Measurements from ENCODE around the gene SIGLEC10.
"Not testable (repeated sequence)": the region's sequence is repeated elsewhere in the genome, so short reads cannot be mapped to it uniquely, and the experiment has no call there.

Gene SIGLEC10

DNA sequence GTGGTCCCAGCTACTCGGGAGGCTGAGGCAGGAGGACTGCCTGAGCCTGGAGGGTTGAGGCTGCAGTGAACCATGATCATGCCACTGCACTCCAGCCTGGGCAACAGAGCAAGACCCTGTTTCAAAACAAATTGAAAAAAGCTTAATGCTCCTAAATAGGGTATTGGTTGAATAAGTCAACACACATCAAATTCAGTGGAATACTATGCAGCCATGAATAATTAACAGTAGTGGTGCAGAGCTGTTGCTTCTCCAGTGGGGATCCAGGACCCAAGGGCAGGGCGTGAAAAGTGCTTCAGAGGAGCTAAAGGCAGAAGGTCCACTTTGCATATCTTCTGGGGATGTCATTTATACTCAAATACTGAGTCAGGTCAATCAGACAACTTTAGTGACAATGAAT lies 22.6 kb upstream of the SIGLEC10 start:
- DNase-seq: no peak

DNA sequence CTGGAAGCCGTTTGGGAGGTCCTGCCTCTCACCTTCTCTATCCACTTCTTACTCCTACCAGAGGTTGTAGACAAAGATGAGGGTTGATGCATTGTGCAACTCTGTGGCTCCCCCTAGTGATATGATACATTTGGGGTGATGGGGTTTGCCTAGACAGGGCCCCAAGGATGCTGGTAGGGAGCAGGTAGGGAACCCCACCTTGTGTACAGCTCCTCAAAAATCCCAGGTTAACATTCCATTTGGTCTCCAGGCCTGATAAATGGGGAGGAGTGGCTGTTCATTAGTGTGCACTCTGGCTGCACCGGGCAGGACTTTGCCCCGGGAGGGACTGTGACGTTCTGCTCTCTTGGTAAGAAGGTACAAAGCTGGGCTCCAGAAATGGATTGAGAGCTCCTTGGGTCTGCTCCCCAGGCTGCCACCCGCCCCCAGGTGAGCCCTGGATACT lies 21.6 kb upstream of the SIGLEC10 start:
- no peak for DNase-seq

DNA sequence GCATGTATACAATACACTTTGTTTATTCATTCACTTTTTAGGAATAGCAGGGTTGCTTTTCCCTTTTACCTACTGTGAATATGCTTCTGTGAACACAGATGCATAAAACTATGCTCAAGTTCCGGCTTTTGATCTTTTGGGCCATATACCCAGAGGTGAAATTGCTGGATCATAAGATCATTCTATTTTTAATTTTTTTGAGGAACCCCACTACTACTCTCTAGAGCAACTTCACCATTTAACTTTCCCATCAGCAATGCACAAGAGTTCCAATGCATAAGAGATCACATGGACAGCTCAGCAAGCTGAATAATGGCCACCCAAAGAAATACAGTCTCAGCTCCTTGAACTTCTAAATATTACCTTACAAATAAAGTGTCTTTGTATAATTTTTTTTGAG lies 17.0 kb upstream of the SIGLEC10 start:
- no peak for DNase-seq

DNA sequence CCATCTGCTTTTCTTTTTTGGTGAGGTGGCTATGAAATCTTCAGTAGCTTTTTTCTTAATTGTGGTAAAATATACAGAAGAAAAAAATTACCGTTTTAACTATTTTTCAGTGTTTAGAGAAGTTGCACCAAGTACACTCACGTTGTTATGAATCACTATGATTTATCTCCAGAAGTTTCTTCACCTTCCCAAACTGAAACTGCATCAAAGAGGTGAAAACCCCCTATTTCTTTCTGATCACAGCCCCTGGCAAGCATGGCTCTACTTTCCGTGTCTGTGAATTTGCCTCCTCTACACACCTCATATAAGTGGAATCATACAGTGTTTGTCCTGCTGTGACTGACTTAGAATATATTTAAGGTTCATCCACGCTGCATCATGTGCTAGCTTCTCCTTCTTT lies 15.6 kb upstream of the SIGLEC10 start:
- no peak for DNase-seq

DNA sequence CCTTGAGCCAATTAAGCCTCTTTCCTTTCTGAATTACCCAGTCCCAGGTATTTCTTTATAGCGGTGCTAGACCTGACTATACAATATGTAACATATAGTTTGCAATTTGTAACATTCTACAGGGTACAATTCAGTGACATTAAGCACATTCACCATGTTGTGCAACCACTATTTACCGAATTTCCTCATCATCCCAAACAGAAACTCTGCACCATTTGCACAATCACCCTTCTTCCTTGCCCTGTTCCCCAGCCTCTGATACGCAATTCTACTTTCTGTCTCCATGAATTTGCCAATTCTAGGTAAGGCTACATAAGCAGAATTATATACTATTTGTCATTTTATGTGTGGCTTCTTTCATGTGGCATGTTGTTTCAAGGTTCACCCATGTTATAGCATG lies 13.7 kb upstream of the SIGLEC10 start:
- DNase-seq: no peak

DNA sequence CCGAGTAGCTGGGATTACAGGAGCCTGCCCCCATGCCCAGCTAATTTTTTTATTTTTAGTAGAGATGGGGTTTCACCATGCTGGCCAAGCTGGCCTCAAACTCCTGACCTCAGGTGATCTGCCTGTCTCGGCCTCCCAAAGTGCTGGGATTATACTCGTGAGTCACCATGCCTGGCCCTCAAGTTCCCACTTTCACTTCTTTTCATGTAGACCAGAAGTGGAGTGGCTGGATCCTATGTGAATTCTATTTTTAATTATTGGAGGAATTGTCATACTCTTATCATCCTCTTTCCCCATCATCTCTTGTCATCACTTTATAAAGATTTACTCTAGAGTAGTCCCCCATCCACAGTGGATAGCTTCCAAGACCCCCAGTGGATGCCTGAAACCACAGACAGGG lies 12.8 kb upstream of the SIGLEC10 start:
- no peak for DNase-seq

DNA sequence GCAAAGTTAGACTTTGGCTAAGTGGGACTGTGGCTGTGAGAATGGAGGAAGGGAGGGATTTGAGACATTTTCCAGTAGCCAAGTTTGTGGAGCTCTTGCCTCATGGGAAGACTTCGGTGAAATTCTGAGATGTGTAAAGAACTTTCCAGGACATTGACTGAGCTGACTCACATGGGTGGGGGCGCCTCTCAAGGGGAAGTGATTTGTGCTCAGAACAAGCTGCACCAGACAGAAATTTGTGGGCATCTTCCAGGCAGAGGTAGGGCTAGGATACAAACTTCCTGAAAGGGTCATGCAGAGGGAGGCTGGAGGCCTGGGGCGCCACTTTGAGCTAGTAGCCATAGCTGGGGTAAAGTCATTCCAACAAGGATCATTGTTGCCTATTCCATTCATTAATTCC lies 9.8 kb upstream of the SIGLEC10 start:
- DNase-seq: no peak

DNA sequence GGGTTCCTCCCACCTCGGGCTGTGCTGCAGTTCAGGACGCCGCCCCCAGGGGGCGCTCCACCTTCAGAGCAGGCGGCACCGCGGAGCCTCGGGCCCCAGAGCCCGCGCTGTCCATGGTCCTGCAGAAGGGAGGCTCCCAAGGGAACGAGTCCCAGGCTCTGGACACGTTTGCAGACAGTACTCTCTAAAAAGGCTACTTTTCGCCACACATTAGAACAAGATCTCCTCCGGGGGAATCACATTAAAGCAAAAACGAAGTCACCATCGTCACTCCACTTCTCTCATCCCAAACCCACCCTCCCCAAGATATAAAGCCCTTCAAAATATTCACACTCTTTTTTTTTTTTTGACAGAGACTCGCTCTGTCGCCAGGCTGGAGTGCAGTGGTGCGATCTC lies 4.6 kb upstream of the SIGLEC10 start:
- DNase-seq: peak; percentile 99

DNA sequence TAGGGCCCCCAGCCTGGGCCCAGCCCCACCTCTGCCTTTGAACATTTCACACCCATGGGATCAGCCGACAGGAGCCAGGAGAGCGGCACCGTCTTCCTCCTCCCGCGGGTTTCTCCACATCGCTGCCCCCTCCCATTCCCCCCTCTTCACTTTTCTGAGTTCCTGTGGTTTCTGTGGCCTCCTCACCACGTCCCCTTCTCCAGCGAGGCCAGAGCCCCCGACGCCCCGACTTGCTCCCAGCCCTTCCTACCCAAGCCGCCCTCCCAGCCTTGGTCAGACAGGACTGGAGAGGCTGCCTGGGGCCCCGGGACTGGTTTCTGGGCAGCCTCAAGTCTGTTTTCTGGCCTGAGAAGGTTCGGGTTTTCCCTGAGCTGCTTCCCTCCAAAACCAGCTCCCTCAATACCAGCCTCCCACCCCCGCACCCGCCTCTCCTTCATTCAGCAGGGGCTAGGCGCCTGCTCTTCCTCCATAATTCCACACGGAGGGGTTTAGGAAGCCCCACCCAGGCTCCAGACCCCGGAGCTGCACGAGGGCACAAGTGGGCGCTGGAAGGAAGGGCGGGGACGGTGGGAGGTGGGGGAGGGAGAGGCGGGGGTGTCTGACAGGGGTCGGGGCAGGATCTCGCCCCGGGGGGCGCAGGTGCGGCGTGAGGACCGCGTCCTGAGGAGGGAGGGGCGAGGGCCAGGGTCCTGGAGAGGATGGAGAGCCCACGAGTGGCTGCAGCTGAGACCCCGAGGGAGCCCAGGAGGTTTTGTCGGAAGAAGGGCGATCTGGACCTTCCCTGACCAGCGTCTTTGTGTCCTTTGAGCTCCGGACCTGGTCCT lies 4.0 kb upstream of the SIGLEC10 start:
- DNase-seq: no peak

DNA sequence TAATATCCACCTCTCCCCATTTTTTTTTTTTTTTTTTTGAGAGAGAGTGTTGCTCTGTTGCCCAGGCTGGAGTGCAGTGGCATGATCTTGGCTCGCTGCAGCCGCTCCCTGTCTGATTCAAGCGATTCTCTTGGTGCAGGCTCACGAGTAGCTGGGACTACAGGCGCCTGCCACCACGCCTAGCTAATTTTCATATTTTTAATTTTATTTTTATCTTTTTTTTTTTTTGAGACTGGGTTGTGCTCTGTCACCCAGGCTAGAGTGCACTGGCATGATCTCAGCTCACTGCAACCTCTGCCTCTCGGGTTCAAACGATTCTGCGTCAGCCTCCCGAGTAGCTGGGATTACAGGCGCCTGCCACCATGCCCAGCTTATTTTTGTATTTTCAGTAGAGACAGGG lies 3.1 kb upstream of the SIGLEC10 start:
- not testable (repeated sequence) for DNase-seq

DNA sequence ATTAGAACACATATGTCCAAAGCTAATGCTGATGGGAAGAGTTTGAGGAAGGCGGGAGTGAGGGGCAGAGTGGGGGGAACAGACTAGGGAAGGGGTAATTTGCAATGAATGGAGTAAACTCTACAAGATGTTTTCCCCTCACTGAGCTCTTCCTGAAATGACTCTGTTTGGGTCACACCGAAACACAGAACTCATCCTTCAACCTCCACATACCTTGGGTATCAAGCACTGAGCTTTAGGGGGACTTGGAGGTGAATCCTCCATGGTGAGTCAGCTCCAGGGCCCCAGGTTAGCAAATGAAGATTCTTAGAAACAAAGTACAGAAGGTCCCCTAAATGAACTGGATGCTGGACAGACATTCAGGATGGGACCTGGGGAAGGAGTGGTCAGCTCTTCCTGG lies 1.3 kb upstream of the SIGLEC10 start:
- DNase-seq: no peak

DNA sequence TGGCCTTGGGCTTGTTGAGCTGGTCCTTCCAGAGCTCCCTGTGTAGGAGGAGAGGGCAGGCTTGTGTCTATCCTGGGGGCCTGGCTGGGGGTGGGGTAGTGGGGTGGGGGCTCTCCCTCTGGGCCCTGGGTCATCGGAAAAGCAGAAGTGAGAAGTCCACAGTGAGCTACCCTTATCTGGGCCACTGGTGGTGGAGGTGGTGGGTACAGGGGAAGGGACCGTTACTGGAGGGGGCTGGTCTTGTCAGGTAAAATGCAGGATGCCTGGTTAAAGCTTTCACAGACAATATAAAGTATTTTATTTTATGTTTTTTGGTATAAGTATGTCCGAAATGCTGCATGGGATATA lies 342 bp upstream of the SIGLEC10 start:
- no peak for DNase-seq

DNA sequence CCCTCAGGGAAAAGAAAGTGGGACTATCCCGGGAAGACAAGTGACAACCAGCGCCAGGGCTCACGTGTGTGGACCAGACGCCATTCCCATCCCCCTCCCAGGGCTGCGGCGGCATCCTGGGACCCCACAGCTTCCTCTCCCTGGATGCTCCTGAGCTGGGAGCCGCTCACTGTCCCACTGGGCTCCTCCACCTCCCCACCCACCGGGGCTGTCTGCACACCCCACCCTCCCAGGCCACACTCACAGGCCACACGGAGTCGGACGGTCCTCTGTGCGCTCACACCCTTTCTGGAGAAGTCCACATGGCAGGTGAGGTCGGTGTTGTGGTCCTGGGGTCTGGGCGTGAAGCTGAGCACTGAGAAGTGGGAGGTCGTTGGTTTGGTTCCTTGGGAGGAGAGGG lies 1.0 kb downstream of the SIGLEC10 start:
- not testable (repeated sequence) for DNase-seq

DNA sequence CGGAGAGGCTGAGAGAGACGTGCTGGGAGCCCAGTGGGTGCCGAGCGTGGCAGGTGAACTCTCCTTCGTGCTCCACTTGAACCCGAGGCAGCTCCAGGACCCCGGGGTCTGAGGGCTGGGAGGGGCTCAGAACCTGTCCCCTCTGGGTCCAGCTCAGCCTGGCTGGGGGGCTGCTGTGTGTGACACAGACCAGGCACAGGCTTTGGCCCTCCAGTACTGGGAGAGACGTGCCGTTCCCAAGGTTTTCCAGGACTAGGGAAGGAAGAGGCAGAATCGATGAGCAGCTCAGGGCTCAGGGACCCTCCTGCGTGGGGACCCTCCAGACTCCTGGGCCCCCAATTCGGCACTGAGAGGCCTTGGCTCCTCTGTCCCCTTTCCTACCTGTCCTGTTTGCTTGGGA lies 2.3 kb downstream of the SIGLEC10 start:
- no peak for DNase-seq

DNA sequence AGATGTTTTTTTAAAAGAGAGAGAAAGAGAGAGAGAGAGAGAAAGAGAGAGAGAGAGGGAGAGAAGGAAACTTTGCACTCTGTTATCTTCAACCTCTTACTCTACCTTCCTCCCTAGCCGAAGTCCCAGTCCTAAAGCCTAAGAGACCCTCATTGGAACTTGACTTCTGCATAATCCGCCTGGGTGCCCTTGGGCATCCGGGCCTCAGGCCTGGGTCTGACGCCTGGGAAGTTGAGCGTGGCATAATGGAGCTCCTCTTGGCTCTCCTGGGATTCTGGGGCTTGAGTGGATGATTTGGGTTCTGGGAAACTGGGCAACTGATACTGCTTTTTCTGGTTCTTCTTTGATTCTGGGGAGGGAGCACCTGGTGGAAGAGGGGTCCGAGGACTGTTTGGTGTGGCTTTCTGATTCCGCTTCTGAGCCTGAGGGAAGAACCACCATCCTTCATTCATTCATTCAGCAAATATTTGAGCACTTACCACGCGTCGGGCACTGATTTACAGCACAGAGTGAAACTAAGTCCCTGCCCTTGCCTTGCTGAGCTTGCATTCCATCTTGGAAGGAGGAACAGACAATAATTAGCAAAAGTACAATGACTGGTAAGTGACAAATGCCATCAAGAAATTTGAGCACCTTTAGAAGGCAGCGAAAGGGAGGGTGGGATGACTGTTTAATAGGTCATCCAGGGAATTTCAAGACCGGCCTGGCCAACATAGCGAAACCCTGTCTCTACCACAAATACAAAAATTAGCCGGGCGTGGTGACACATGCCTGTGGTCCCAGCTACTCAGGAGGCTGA lies 6.3 kb downstream of the SIGLEC10 start:
- DNase-seq: no peak

DNA sequence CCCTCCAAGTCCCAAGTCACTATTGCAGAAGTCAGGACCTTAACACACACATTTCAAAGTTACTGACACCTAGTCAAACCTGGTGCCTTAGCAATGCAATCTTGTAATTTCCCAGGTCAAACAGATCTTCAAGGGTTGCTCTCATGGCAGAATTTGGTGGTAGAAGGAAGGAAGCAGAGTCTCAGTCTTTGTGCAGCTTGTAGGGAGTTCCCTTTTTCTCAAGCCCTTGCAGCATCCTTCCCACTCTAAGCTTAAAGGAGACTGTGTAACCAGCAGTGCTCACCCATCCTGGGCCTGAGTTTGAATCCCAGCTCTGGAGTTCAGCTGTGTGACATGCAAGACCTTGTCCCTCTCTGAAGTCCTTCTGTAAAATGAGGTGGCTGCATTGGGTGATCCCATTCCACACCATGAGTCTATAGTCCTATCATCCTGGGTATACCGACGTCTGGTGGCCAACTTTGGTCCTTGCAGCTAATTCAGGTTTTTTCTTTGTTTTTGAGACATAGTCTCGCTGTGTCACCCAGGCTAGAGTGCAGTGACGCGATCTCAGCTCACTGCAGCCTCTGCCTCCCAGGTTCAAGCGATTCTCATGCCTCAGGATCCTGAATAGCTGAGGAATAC lies 9.8 kb downstream of the SIGLEC10 start:
- DNase-seq: peak; percentile 64

DNA sequence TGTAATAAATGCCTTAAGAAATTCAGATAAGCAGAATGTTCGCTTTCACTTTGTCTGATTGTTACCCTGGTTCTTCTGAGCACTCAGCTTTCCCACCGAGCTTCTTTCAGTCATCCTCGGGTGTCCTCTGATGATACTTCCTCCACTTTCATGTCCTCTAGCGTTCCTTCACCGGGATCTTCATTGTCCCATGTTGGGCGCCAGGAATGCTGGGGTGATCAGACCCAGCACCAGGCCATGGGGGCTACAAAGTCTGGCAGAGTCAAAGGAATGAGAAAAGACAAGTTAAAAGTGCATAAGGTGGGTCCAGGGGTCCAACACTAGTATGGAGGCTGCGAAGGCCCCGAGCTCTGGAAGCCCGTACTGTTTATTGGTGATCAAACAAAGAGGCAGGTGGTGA lies 15.3 kb downstream of the SIGLEC10 start:
- no peak for DNase-seq

DNA sequence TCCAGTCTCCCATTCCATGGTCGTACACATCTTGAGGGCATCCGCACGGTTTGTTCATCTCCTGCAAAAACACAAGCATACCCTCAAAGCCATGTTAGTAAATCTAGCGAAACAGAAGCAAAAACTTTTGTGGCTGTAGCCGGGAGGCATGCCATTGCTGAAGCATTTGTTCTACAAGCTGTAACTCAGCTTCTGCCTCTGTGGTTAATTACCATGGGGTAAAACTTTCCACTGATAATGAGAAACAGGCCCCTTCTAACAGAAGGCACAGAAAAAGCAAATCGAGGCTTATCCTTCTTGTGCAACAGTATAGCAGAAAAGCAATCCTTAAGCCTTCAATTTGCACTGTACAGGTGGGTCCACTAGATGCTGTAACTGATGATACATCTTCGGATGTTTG lies 17.5 kb downstream of the SIGLEC10 start:
- DNase-seq: not testable (repeated sequence)

DNA sequence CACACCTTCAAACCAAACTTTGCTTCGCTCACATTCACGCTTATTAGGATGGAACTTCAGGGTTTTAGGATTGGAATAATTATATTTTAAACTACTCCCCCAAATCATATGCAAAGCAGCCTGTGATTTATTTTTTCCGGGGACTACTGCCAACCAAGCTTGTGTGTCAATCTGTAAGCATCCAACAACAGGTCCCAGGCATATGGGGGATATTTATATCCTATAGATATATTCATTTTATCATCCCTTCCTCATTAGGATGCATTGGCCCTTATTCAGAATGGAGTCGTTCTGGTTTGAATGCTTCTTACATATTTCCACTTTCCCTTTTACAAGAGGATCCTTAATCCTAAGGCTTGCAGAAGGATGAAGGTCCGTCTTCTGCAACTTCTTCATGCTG lies 18.2 kb downstream of the SIGLEC10 start:
- DNase-seq: no peak

DNA sequence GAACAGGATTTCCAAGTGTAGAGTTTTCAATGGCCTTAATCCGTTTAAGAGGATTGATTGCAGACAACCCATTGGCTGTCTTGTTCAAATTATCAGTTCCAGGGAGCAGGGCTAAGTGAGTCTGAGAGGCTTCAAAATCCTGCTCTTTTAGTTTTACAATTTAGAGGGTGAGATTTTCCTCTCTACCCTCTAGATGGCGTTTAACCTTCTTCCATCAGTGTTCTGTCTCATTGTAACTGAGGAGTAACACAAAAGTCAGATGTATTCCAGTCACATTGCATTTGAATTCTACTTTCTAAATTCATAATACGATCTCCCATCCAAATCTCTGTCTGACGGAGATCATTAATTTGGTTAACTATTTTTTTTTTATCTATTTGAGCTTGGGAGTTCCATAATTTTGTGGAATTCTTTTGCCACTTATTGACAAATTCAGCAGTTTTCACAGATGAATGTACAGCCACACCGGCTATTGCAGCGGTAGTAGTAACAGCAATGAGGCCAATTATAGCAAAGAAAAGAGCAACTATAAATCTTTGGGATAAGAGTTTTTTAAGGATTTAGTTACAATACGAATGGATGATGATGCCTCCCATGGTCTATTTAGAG lies 19.2 kb downstream of the SIGLEC10 start:
- DNase-seq: no peak

DNA sequence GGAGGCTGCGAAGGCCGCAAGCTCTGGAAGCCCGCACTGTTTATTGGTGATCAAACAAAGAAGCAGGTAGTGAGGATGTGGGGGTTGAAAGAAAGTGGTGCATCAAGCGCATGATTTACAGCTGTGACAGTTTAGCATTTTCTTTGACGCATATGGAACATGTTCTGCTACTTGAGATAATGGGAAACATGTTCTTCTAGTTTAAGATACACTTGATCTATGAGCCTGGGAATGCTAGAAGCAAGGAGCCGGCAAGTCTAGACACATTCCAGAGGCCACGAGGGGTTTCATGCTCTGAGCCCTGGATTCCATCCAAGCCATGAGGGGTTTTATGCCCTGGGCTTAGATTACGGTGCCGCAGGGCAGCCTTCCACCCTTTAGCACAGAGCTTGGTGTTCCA lies 20.0 kb downstream of the SIGLEC10 start:
- DNase-seq: not testable (repeated sequence)

DNA sequence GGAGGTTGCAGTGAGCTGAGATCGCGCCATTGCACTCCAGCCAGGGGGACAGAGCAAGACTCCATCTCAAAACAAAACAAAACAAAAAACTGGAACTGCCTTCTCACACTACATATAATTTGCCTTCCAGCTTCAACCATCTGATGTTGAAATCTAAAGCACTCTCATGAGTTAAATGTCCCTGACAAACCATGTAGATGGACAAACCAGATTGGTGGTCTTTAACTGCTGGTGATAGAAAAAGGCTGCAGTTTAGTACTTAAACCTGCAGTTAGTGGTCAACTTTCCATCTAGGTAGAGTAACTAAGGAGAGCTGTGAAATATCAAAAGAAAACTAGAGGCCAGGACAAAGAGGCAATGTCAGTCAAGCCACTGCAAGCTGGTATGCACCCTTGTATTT lies 21.3 kb downstream of the SIGLEC10 start:
- DNase-seq: no peak

DNA sequence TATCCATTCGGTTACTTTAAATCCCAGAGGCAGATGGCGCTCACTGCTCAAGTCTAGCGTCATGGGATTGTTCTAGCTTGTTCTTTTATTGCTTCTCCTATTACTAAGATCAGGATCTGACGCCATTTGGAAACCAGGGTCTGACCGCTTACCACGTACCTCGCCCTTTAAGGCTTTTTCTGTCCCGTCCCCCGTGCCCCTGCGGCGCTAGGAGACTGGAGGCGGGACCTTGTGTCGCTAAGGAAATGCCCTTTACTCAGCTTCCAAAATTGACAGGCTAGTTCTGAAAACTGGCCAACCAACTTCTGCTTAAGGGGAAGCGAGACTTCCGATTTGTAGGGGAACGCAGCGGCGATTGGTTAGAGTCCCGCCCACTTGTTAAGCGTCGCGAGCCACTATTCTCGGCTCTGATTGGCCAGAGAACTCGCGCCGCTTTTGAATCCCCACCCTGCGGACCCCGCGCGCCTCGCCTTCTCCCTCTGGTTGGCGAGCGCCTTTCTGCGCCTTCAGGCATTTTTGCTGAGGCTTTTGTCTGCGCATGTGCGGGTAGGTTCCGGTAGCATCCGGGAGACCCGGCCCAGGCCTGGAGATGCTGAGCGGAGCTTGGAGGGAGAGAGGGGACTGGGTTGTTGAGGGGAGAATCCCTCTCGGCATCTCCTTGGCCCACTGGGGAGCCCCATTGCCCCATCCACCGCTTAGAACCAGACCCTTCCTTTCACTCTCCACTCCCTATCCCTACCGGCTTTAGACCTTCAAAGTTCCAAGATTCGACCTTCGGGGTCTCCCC lies 23.2 kb downstream of the SIGLEC10 start:
- peak; percentile 92 for DNase-seq
